Activated CD8-positive, alpha-beta memory T cell treated with anti-CD3 and anti-CD28 coated beads for 1 hour (primary cell): ENCODE results near the gene GTSE1.

Source experiments
- DNase-seq, 2 donors: peaks; one replicate each; pipeline ENCODE4 v3.0.0-alpha.2; 2020; ENCODE audit warnings: low read depth in 1 of 2; ENCODE audit errors: extremely low read depth in 1 of 2

GTSE1 gene

DNA sequence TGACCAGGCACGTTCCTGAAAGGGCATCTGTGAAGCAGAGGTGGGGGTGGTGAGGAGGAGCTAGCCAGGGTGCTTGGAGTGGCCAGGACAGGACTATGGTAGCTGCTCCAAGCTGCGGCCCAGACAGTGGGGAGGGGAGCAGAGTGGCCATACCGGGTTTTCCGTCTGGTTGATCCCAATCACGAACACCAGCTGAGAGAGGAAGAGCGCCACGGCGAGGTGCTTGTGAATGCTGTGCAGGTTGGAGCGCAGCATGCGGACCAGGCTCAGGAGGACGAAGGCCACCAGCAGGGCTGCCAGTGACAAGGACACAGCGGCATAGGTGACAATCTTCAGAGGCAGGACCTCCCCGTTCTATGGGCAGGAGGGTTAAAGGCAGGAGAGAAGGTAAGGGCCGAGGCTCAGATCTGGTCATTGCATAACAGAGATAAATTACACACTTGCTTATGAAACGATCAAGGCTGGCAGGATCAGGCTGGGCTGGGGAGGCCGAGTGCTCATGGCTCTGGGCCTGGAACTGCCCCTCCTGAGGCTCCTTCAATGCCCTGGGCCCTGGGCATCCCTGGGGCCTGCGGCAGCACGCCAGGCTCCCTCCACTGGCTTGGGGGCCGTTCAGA lies 80.3 kb downstream of the GTSE1 start:
- DNase-seq = no peak

DNA sequence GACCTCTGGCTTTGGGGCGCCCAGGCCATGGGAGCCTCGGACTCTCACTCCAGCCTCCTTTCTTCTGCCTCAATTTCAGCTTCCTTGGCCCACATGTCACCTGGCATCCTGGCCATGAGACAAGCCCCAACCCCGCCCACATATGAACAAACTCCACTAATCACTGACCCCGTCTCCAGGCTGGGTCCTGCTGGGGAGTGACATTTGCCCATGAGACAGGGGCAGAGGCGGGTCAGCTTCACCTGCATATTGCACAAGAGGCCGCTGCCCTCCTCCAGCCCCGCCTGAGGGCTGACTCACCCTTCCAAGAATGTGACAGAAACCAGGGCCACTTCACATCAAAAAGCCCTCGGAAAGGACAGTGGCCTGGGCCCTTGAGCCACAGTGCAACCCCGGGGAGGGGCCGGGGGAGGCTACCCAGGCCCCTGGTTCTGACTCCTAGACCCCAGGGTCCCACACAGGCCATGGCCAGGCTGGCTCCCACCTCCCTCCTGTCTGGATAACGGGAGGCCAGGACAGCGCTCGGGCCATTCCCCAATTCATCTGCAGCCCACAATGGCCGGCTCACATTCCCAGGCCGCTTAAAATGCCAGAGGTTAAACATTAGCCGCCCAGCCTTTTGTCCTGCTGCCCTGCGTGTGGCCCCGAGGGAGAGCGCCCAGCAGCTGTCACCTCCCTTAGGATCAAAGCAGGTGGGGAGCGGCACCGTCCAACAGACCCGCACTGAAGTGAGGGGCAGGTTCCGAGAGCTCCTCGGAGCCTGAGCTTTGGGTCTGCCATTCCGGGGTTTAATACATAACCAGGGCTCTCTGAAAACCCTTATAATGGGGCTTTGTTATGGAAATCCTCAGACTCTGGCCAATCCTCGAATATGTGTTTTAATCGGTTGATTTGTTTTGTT lies 81.1 kb downstream of the GTSE1 start:
- no peak for DNase-seq

- no peak for DNase-seq
Measured at GRCh38 chr22:46378426-46379065, 81.9 kb downstream of the GTSE1 start.

GRCh38 chr22:46379066-46379930 lies 82.6 kb downstream of the GTSE1 start:
- no peak for DNase-seq

GRCh38 chr22:46380069-46380468 lies 83.4 kb downstream of the GTSE1 start:
- DNase-seq = no peak
